ENCODE results near the gene USP35. TPM values are rescaled to one million over a fixed set of nuclear protein-coding genes. Genes with fewer than 3 reads are reported as not detected.
"Not testable (repeated sequence)": the region's sequence is repeated elsewhere in the genome, so short reads cannot be mapped to it uniquely, and the experiment has no call there.

The USP35 gene
- total RNA-seq, 2 experiments from 2014 or later = 13.4 to 14.2 TPM

DNA sequence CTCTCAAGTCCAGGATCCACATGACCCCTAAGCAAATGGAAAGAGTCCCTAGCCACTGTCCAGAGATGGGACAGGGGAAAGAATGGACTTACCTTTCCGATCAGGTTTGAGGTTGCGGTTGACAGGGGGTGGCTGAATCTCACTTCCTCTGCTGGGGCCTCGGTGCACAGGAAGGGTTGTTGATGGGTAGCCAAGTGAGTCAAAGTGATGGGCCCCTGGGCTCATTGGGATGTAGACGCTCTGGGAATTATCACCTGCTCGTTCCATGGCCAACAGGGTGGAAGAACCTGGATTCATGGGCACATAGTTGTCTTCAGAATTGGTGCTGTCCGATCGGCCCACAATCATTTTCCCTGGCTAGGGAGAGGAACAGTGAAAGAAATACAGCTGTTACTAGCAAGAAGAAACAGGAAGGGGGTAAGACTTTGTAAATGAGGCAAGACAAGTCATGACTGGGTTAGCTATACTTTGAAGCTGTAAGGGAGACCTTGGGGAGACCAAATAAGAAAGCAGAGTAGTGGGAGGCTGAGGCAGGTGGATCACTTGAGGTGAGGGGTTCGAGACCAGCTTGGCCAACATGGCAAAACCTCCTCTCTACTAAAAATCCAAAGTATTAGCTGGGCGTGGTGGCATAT lies 34.7 kb downstream of the USP35 start:
- CTCF ChIA-PET = no interaction called here
- Mint-ChIP-seq H3K36me3 (ENCODE audit: low read depth) (peaks cover 3% of the 10 kb centered on the region), H3K9me3 (no peaks in the 10 kb centered on the region), H3K4me3 (no peak overlapping the region), H3K27ac (no peak overlapping the region), H3K27me3 (ENCODE audit: low read depth) (no peaks in the 10 kb centered on the region), H3K4me1 (ENCODE audit: low read depth) (peaks cover 26% of the 10 kb centered on the region)
- DNase-seq = no peak
- intact Hi-C loops (cut with micrococcal nuclease) = no loop called here

DNA sequence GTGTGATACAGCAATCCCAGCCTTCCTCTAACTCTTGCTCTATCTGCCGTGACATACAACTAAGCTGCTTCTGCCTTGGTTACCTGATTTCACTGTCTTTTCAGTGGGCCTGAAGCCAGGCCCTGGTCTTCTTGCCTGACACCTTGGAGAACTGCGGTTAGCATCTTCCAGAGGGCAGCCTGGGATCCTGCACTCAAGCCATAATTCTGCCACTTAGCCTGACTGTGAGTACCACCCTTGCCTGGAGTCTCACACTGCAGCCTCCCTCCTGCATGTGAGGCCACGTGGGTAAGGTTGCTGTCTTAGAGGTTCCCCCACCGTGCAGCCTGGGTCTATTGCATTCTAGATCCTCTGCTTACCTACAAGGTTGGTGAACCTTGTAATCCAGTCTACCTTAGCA lies 35.8 kb downstream of the USP35 start:
- H3K36me3 Mint-ChIP-seq (ENCODE audit: low read depth) = peaks cover 3% of the 10 kb centered on the region
- H3K4me1 Mint-ChIP-seq (ENCODE audit: low read depth) = peaks cover 26% of the 10 kb centered on the region
- CTCF ChIA-PET = interaction anchor here (0.7 kb wide), 1 partner anchor 85 kb away, joined by 3 read pairs; the partner anchor contains the start of gene ALG8

DNA sequence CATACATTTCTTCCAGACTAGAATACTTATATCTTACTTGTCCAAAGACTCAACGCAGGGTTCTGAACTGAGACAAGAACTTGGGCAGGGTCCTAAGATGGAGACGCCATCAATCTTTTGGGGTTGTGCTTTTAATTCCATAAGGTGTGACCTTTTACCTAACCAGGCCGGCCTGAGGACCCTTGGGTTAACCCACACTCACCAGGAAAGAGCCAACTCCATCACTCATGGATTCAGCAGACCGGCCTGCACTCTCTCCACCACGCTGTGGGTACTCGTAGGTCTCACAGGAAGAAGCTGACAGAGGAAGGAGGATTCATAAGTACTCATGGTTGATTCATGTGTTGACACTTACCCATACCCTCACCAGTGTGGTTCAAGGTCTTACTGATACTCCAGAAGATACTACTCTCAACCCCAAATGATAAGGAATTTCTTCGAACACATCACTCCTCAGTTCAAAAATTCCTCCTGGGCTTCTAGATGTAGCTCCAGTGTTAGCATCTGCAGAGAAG lies 36.2 kb downstream of the USP35 start:
- Mint-ChIP-seq H3K27me3 (ENCODE audit: low read depth) (no peaks in the 10 kb centered on the region), H3K27ac (peak overlapping the region; percentile 6), H3K4me1 (ENCODE audit: low read depth) (peaks cover 25% of the 10 kb centered on the region), H3K4me3 (no peak overlapping the region), H3K36me3 (ENCODE audit: low read depth) (peaks cover 3% of the 10 kb centered on the region), H3K9me3 (no peaks in the 10 kb centered on the region)
- CTCF ChIA-PET = no interaction called here
- intact Hi-C loops (cut with micrococcal nuclease) = loop anchor here (5.0 kb wide), 1 partner anchor 362 kb away; no protein-coding TSS in a partner anchor
- DNase-seq = no peak

More for the DNA sequence above, 35.8 kb downstream of the USP35 start:
- DNase-seq = no peak
- Mint-ChIP-seq H3K9me3 (no peaks in the 10 kb centered on the region), H3K27ac (no peak overlapping the region), H3K27me3 (ENCODE audit: low read depth) (no peaks in the 10 kb centered on the region), H3K4me3 (no peak overlapping the region)
- intact Hi-C loops (cut with micrococcal nuclease) = no loop called here

DNA sequence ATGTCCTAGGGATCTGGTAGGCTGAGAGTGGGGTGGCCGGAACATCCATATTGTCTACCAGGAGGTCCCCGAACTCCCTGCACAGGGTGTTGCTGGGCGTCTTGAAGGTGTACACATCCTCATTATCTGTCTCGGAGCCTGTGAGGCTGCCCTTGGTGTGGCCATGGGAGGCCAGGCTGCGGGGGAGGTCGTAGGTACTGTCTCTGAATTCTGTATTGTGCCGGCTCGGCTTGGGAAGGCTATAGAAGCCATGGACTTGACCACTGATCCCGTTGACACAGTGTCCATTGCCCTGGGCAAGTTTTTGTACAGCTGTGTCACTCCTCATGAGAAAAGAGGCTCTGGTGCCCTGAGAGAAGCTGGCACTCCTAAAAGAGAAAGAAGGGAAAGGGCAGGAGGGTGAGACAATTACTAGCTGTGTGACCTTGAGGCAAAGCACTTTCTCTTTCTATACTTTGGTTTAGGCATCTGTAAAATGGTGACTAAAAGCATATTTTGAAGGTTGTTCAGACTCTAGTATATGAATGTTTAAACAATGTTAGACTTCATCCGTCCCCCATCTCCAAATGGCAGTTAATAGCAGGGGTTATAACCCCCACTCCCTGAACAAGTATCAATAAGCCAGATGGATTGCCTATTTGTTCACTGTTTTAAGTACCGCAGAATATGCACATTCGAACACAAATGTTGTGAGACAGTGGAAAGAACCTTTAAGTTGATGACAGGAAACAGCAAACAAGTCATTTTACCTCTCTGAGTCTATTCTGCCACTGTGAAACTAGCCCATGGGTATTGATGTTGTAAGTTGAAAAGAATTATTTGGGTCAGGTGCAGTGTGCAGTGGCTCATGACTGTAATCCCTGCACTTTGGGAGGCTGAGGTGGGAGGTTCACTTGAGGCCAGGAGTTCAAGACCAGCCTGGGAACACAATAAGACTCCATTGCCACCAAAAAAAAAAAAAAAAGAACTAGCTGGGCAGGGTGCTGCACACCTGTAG lies 38.3 kb downstream of the USP35 start:
- peak; percentile 65 for DNase-seq
- CTCF ChIA-PET = interaction anchor here (0.5 to 1.6 kb wide), 5 partner anchors 21 to 337 kb away, joined by 3 to 8 read pairs (median 3); no protein-coding TSS in a partner anchor
- intact Hi-C loops (cut with micrococcal nuclease) = loop anchor here (1.0 to 5.0 kb wide), 4 partner anchors 24 to 360 kb away; partner anchors contain the start of genes KCTD21 and USP35
- Mint-ChIP-seq H3K4me3 (peak overlapping the region; percentile 22), H3K27me3 (ENCODE audit: low read depth) (no peaks in the 10 kb centered on the region), H3K27ac (peak overlapping the region; percentile 83), H3K4me1 (ENCODE audit: low read depth) (peaks cover 20% of the 10 kb centered on the region), H3K9me3 (no peaks in the 10 kb centered on the region), H3K36me3 (ENCODE audit: low read depth) (no peaks in the 10 kb centered on the region)

DNA sequence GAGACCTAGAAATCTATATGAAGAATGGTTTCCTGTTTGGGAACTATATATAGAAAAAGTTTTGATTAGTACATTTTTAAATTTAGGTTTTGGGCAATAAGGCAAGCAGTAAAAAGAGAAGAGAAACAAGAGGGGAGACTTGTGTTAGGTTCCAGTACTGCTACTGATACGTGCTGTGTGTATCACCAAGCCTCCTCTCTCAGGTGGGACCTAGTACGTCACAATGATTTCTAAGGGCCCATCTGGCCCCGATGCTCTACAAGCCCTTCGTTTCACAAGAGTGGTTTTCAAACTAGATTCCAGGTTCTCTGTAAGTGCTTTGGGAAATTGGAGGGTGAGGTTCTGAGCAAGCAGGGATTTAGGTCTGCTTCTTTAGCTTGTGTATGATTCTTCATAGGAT lies 39.2 kb downstream of the USP35 start:
- Mint-ChIP-seq H3K36me3 (ENCODE audit: low read depth) (no peaks in the 10 kb centered on the region), H3K27me3 (ENCODE audit: low read depth) (no peaks in the 10 kb centered on the region), H3K9me3 (no peaks in the 10 kb centered on the region), H3K4me1 (ENCODE audit: low read depth) (peaks cover 20% of the 10 kb centered on the region), H3K27ac (peak overlapping the region; percentile 83), H3K4me3 (no peak overlapping the region)
- CTCF ChIA-PET = interaction anchor here (0.7 to 1.6 kb wide), 9 partner anchors 20 to 336 kb away, joined by 3 to 8 read pairs (median 4); no protein-coding TSS in a partner anchor
- DNase-seq = no peak
- intact Hi-C loops (cut with micrococcal nuclease) = loop anchor here (1.0 to 5.0 kb wide), 7 partner anchors 25 to 359 kb away; partner anchors contain the start of genes GAB2, KCTD21 and USP35

DNA sequence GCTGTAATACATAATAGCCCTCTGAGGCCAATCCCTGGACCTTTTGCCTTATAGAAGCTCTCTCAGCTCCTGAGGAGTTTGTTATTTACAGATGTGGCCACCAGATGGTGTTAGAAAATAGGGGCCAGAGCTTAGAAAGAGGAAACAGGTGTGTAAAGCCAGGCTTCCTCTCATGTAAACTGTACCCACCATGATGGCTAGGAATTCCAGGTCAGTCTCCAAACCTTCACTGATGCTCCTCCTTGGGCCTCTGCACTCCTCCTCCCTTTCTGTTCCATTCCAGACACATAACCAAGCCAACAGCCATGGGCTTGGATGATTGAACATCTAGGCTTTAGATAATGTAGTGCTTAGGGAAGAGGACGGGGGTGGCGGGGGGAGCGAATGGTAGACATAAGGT lies 39.7 kb downstream of the USP35 start:
- H3K27me3 Mint-ChIP-seq (ENCODE audit: low read depth) = no peaks in the 10 kb centered on the region
- CTCF ChIA-PET = interaction anchor here (0.6 to 1.6 kb wide), 10 partner anchors 32 to 336 kb away, joined by 3 to 8 read pairs (median 4); no protein-coding TSS in a partner anchor
- intact Hi-C loops (cut with micrococcal nuclease) = loop anchor here (1.0 to 5.0 kb wide), 4 partner anchors 169 to 359 kb away; partner anchors contain the start of gene GAB2
- peaks cover 18% of the 10 kb centered on the region for H3K4me1 Mint-ChIP-seq (ENCODE audit: low read depth)
- no peaks in the 10 kb centered on the region for H3K9me3 Mint-ChIP-seq
- no peak overlapping the region for H3K27ac Mint-ChIP-seq
- no peak overlapping the region for H3K4me3 Mint-ChIP-seq
- DNase-seq = peak; percentile 28
- no peaks in the 10 kb centered on the region for H3K36me3 Mint-ChIP-seq (ENCODE audit: low read depth)

DNA sequence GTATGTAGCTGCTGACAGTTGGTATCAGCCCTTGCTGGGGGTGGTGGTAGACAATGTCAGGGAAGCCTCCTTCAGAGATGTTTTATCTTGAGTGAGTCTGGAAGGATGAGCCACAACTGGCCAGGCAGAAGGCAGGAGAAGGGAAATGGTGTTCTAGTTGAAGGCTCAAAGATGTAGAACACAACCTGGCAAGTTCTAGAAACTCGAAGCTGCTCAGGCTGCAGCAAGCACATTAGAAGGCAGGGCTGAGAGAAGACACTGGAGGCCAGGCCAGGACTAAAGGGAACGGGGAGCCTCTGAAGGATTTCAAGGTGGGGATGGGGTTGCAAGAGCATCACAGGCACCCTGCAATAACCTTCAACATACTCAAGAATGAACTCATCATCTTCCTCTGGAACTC lies 40.4 kb downstream of the USP35 start:
- no peak overlapping the region for H3K27ac Mint-ChIP-seq
- H3K4me1 Mint-ChIP-seq (ENCODE audit: low read depth) = peaks cover 18% of the 10 kb centered on the region
- no peak for DNase-seq
- CTCF ChIA-PET = interaction anchor here (1.1 kb wide), 1 partner anchor 202 kb away, joined by 6 read pairs; no protein-coding TSS in a partner anchor
- H3K36me3 Mint-ChIP-seq (ENCODE audit: low read depth) = no peaks in the 10 kb centered on the region
- H3K27me3 Mint-ChIP-seq (ENCODE audit: low read depth) = no peaks in the 10 kb centered on the region
- intact Hi-C loops (cut with micrococcal nuclease) = loop anchor here (5.0 kb wide), 1 partner anchor 358 kb away; no protein-coding TSS in a partner anchor
- no peaks in the 10 kb centered on the region for H3K9me3 Mint-ChIP-seq
- no peak overlapping the region for H3K4me3 Mint-ChIP-seq

DNA sequence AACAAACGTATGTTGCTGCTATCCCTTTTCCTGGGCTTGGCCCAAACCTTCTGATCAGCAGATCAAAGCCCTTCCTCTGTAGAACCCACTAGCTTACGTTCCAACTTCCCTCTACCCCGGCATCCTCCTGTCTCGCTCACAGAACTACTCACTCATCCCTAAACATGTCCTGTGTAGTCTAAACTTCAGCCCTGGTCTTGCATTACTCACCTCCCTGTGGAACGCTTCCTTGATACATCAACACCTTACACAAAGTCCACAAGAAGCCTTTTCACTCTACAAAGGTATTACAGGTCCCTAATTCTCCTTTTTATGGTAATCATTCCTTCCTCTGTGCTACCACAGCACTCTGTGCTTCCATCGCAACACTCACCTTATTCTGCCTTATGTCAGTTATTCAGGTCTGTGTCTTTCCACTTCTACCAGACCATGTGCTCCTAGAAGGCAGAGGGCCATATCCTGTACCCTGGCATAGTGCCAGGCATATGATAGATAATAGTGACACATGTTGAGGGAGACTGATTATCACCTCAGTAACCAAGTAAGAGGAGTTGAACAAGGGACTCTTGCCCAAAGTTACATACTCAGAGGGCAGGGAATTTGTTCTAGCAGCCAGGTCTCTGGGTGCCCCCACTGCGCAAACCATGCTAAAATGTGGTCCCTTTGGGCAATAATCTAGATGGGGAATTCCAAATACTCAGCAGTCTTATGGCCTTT lies 41.6 kb downstream of the USP35 start:
- no peaks in the 10 kb centered on the region for H3K27me3 Mint-ChIP-seq (ENCODE audit: low read depth)
- intact Hi-C loops (cut with micrococcal nuclease) = no loop called here
- no peaks in the 10 kb centered on the region for H3K36me3 Mint-ChIP-seq (ENCODE audit: low read depth)
- no peak overlapping the region for H3K27ac Mint-ChIP-seq
- CTCF ChIA-PET = no interaction called here
- DNase-seq = no peak
- H3K4me3 Mint-ChIP-seq = no peak overlapping the region
- no peaks in the 10 kb centered on the region for H3K9me3 Mint-ChIP-seq
- H3K4me1 Mint-ChIP-seq (ENCODE audit: low read depth) = peaks cover 18% of the 10 kb centered on the region

DNA sequence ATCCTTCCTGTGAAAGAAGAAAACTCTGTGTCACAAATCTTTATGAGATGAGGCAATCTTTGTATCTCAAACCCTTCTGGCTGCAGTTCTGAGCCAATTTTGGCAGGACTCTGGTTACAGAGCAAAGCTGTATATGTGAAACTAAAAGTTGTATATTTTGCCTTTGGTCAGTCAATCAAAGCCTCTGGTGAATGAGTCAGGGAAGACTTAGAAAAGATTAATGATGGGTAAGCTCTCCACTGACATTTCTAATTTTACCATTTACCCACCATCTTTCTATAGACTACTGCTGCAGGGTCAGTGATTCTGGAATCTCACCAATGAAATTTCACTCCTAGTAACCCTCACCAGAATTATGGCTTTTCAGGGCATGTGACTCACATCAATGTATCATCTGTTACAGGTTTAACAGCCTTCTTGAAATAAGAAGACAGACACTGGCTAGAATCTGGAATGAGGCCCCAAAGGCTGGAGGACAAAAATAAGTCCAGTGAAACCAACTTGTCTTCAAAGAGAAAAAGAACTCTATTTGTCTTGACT lies 43.3 kb downstream of the USP35 start:
- intact Hi-C loops (cut with micrococcal nuclease) = no loop called here
- Mint-ChIP-seq H3K27me3 (ENCODE audit: low read depth) (no peaks in the 10 kb centered on the region), H3K36me3 (ENCODE audit: low read depth) (no peaks in the 10 kb centered on the region), H3K9me3 (no peaks in the 10 kb centered on the region), H3K4me3 (no peak overlapping the region), H3K4me1 (ENCODE audit: low read depth) (peaks cover 13% of the 10 kb centered on the region), H3K27ac (no peak overlapping the region)
- DNase-seq = no peak
- CTCF ChIA-PET = no interaction called here

DNA sequence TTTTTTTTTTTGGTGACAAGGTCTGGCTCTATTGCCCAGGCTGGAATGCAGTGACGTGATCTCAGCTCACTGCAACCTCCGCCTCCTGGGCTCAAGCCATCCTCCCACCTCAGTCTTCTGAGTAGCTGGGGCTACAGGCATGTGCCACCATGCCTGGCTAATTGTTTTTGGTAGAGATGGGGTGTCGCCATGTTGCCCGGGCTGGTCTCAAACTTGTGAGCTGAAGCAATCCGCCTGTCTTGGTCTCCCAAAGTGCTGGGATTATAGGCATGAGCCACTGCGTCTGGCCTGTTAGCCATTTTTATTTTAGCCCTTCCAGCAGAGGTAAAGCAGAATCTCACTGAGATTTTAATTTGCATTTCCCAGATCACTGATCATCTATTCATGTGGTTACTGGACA lies 44.3 kb downstream of the USP35 start:
- H3K4me1 Mint-ChIP-seq (ENCODE audit: low read depth); intact Hi-C loops (cut with micrococcal nuclease); H3K4me3 Mint-ChIP-seq; H3K9me3 Mint-ChIP-seq; H3K27me3 Mint-ChIP-seq (ENCODE audit: low read depth); H3K36me3 Mint-ChIP-seq (ENCODE audit: low read depth); CTCF ChIA-PET; DNase-seq; H3K27ac Mint-ChIP-seq: not testable (repeated sequence)

DNA sequence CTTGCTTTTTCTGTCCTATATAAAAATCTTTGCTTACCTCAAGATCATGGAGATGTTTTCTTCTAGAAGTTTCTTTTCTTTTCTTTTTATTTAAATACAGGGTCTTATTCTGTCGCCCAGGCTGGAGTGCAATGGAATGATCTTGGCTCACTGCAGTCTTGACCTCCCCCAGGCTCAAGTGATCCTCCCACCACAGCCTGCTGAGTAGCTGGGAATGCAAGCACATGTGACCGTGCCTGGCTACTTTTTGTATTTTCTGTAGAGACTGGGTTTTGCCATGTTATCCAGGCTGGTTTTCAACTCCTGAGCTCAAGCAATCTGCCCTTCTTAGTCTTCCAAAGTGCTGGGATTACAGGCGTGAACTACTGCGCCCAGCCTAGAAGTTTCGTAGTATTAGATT lies 45.3 kb downstream of the USP35 start:
- CTCF ChIA-PET = no interaction called here
- H3K36me3 Mint-ChIP-seq (ENCODE audit: low read depth) = peaks cover 3% of the 10 kb centered on the region

More for the DNA sequence above, 45.3 kb downstream of the USP35 start:
- Mint-ChIP-seq H3K27me3 (ENCODE audit: low read depth) (no peaks in the 10 kb centered on the region), H3K4me1 (ENCODE audit: low read depth) (peaks cover 6% of the 10 kb centered on the region), H3K4me3 (no peak overlapping the region), H3K9me3 (no peaks in the 10 kb centered on the region), H3K27ac (no peak overlapping the region)
- intact Hi-C loops (cut with micrococcal nuclease) = no loop called here
- no peak for DNase-seq
